CD8-positive, alpha-beta memory T cell (primary cell): ENCODE results near the gene LAMB1. TPM values are rescaled to one million over a fixed set of nuclear protein-coding genes. Genes with fewer than 3 reads are reported as not detected.

Experiments used
- CTCF ChIA-PET: fragments of 350-600 bp; sonication (Branson Sonifier 250); formaldehyde crosslinking; loops from one replicate; lab custom pipeline; 2021; ENCODE audit warnings: antibody characterized with exemption; lab: Charles Lee
- POLR2A ChIA-PET: fragments of 350-600 bp; sonication (Branson Sonifier 250); formaldehyde crosslinking; loops from one replicate; lab custom pipeline; 2021; ENCODE audit warnings: antibody characterized with exemption; lab: Charles Lee
- DNase-seq, 5 donors: peaks; one replicate each; pipeline versions ENCODE4 v3.0.0 to v3.0.0-alpha.2; 2020 to 2022; ENCODE audit warnings: mixed read lengths in 1 of 5
- H3K27ac ChIP-seq: one replicate; pipeline ENCODE4 v1.7.0; 2013; ENCODE audit warnings: low read depth, mild to moderate bottlenecking, low read length, moderate library complexity
- H3K27me3 ChIP-seq: 2 replicates; pipeline ENCODE4 v1.7.0; 2013; ENCODE audit warnings: low read length, mild to moderate bottlenecking; ENCODE audit not compliant: insufficient read depth, poor library complexity, severe bottlenecking
- H3K36me3 ChIP-seq: 2 replicates; pipeline ENCODE4 v1.7.0; 2013; ENCODE audit warnings: mild to moderate bottlenecking, low read length, moderate library complexity; ENCODE audit not compliant: insufficient read depth
- H3K4me1 ChIP-seq: 2 replicates; pipeline ENCODE4 v1.7.0; 2013; ENCODE audit warnings: mild to moderate bottlenecking, low read length, moderate library complexity; ENCODE audit not compliant: insufficient read depth
- H3K4me3 ChIP-seq: 2 replicates; pipeline ENCODE4 v1.7.0; 2013; ENCODE audit warnings: mild to moderate bottlenecking, low read length
- H3K9me3 ChIP-seq: 2 replicates; pipeline ENCODE4 v1.7.0; 2013; ENCODE audit warnings: mild to moderate bottlenecking, low read length
- H3K27ac Mint-ChIP-seq, 8 donors: one replicate each; pipeline ENCODE4 v1.8.0; 2020 to 2021; ENCODE audit warnings: mixed read lengths in 8 of 8, mild to moderate bottlenecking in 6 of 8, inconsistent platforms in 3 of 8, moderate library complexity in 3 of 8
- H3K27me3 Mint-ChIP-seq, 2 donors: one replicate each; pipeline ENCODE4 v1.8.0; 2020 to 2021; ENCODE audit warnings: mixed read lengths in 2 of 2, mild to moderate bottlenecking in 1 of 2, moderate library complexity in 1 of 2
- H3K36me3 Mint-ChIP-seq, 3 donors: one replicate each; pipeline ENCODE4 v1.8.0; 2020 to 2021; ENCODE audit warnings: mixed read lengths in 3 of 3, inconsistent platforms in 1 of 3, mild to moderate bottlenecking in 1 of 3
- H3K4me1 Mint-ChIP-seq, 3 donors: one replicate each; pipeline ENCODE4 v1.8.0; 2020 to 2021; ENCODE audit warnings: mixed read lengths in 3 of 3, inconsistent platforms in 1 of 3, mild to moderate bottlenecking in 1 of 3
- H3K4me3 Mint-ChIP-seq, 7 donors: one replicate each; pipeline ENCODE4 v1.8.0; 2020 to 2021; ENCODE audit warnings: mixed read lengths in 7 of 7, mild to moderate bottlenecking in 6 of 7, moderate library complexity in 4 of 7, inconsistent platforms in 2 of 7
- H3K9me3 Mint-ChIP-seq, 5 donors: one replicate each; pipeline ENCODE4 v1.8.0; 2020 to 2022; ENCODE audit warnings: mixed read lengths in 5 of 5, mild to moderate bottlenecking in 3 of 5, moderate library complexity in 2 of 5, inconsistent platforms in 1 of 5
- polyA plus RNA-seq: library from polyadenylated mRNA; unstranded; fragments of 300-500 nt; fragmentation: Illumina TruSeq; gene quantifications from one replicate; pipeline ENCODE4 v1.2.3, GENCODE V29; 2021
- total RNA-seq, 2 experiments: library from RNA; stranded (reverse); gene quantifications; one replicate each; pipeline ENCODE4 v1.2.3, GENCODE V29; 2021

The LAMB1 gene
- total and polyA plus RNA-seq, 3 experiments from 2014 or later: 0.44 TPM; not detected in 2

- ChIA-PET CTCF (no interaction called here), POLR2A (no interaction called here)
- Mint-ChIP-seq H3K27me3 (peaks cover 41 to 62% of the 10 kb centered on the region in 2 donors), H3K36me3 (peaks cover 0 to 4% (median 0%) of the 10 kb centered on the region in 3 donors), H3K4me1 (peaks cover 14 to 33% (median 14%) of the 10 kb centered on the region in 3 donors), H3K9me3 (no peaks in the 10 kb centered on the region), H3K4me3 (peak overlapping the region; percentile 50 to 68 (median 54)), H3K27ac (no peak overlapping the region)
- no peaks in the 10 kb centered on the region for H3K9me3 ChIP-seq
- H3K4me1 ChIP-seq: no peaks in the 10 kb centered on the region
- H3K36me3 ChIP-seq: no peaks in the 10 kb centered on the region
- no peak overlapping the region for H3K27ac ChIP-seq
- H3K4me3 ChIP-seq: peak overlapping the region; percentile 8
- DNase-seq: no peak
- peaks cover 15% of the 10 kb centered on the region for H3K27me3 ChIP-seq
These were observed 1.8 kb downstream of the LAMB1 start for GRCh38 chr7:108000875-108001763.

DNA sequence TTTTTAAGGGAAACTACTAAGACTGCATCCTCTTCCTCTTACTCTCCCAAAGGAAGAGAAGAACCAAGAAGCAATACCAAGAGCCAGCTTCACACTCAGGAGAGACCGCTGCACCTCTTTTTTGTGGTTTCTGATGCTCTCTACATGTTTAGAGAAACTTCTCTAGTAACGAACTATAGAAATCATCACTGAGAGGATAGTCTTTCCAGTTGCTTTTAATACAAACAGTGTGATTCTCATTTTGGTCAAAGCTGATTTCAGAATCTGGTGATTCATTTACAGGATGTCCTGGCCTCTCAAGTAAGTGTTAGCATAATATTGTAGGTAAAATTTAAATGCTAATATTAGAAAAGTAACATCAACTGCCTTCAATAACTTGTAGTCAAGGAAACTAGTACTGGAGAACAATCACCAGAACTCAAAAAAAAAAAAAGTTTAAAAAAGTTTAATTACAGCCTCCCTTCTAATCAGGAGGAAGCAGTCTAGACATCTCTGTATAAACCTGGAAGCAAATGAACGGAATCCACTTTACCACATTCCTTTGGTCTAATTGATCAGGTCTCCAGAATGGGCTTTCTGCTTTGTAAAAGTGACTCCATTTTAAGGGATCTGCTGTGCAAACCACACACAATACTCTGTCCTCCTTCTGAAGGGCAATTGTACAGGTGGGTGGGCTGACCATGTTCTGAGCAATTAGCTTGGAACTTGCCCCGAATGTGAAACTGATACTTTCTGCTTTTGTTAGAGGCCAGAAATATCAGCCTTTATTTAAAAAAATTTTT, 3.0 kb downstream of the LAMB1 start:
- H3K4me1 Mint-ChIP-seq: peaks cover 14 to 31% (median 14%) of the 10 kb centered on the region in 3 donors
- H3K27me3 Mint-ChIP-seq: peaks cover 38 to 62% of the 10 kb centered on the region in 2 donors
- CTCF ChIA-PET: interaction anchor here (1.5 kb wide), 1 partner anchor 14 kb away, joined by 5 read pairs; no protein-coding TSS in a partner anchor
- no peak overlapping the region for H3K4me3 ChIP-seq
- H3K36me3 Mint-ChIP-seq: peaks cover 0 to 4% (median 0%) of the 10 kb centered on the region in 3 donors
- H3K4me1 ChIP-seq: no peaks in the 10 kb centered on the region
- H3K9me3 ChIP-seq: no peaks in the 10 kb centered on the region
- H3K9me3 Mint-ChIP-seq: no peaks in the 10 kb centered on the region
- H3K27ac Mint-ChIP-seq: no peak overlapping the region
- H3K27ac ChIP-seq: no peak overlapping the region
- no peak overlapping the region for H3K4me3 Mint-ChIP-seq
- H3K27me3 ChIP-seq: peaks cover 15% of the 10 kb centered on the region
- no peak for DNase-seq
- no peaks in the 10 kb centered on the region for H3K36me3 ChIP-seq
- POLR2A ChIA-PET: no interaction called here

GRCh38 chr7:107998660-107999480, 4.1 kb downstream of the LAMB1 start:
- H3K4me1 ChIP-seq: no peaks in the 10 kb centered on the region
- CTCF ChIA-PET: interaction anchor here (1.5 kb wide), 1 partner anchor 15 kb away, joined by 5 read pairs; no protein-coding TSS in a partner anchor
- peaks cover 9 to 23% (median 10%) of the 10 kb centered on the region in 3 donors for H3K4me1 Mint-ChIP-seq
- no peak overlapping the region for H3K4me3 ChIP-seq
- DNase-seq: no peak
- H3K27me3 ChIP-seq: peaks cover 13% of the 10 kb centered on the region
- H3K9me3 ChIP-seq: no peaks in the 10 kb centered on the region
- no peak overlapping the region for H3K27ac ChIP-seq
- H3K36me3 Mint-ChIP-seq: peaks cover 0 to under 1% (median 0%) of the 10 kb centered on the region in 3 donors
- H3K9me3 Mint-ChIP-seq: no peaks in the 10 kb centered on the region
- H3K27me3 Mint-ChIP-seq: peaks cover 32 to 58% of the 10 kb centered on the region in 2 donors
- H3K27ac Mint-ChIP-seq: no peak overlapping the region
- POLR2A ChIA-PET: no interaction called here
- no peaks in the 10 kb centered on the region for H3K36me3 ChIP-seq
- no peak overlapping the region for H3K4me3 Mint-ChIP-seq

DNA sequence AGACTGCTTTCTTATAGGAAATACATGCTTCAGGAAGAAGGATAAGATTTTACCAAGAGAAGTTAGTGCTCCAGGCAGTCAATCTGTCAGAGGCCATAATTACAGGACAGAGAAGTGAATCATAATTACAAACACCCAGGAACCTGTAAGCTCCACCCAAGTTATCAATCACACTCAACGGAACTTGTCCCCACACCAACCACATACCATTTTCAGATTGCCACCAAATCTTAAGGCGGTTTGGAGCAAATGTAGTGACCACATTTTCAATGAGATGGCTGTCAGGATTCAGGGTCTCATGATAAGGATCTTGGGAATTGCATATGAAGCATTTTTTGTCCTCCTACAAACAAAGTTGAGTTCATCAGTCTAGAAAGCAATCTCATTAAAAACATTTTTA, 4.8 kb downstream of the LAMB1 start:
- H3K4me1 Mint-ChIP-seq: peaks cover 4 to 17% (median 6%) of the 10 kb centered on the region in 3 donors
- CTCF ChIA-PET: no interaction called here
- DNase-seq: no peak

GRCh38 chr7:107996072-107996882, 6.7 kb downstream of the LAMB1 start:
- ChIA-PET POLR2A (no interaction called here), CTCF (no interaction called here)
- Mint-ChIP-seq H3K27me3 (peaks cover 28 to 62% of the 10 kb centered on the region in 2 donors), H3K9me3 (peaks cover 0 to 2% (median 0%) of the 10 kb centered on the region in 5 donors), H3K36me3 (no peaks in the 10 kb centered on the region), H3K4me1 (peaks cover under 1 to 6% (median 3%) of the 10 kb centered on the region in 3 donors), H3K27ac (no peak overlapping the region), H3K4me3 (no peak overlapping the region)
- H3K36me3 ChIP-seq: no peaks in the 10 kb centered on the region
- no peak for DNase-seq
- no peak overlapping the region for H3K4me3 ChIP-seq
- no peak overlapping the region for H3K27ac ChIP-seq
- H3K27me3 ChIP-seq: peaks cover 7% of the 10 kb centered on the region
- H3K4me1 ChIP-seq: no peaks in the 10 kb centered on the region
- no peaks in the 10 kb centered on the region for H3K9me3 ChIP-seq

More for the DNA sequence above, 4.8 kb downstream of the LAMB1 start:
- H3K27me3 Mint-ChIP-seq: peaks cover 37 to 58% of the 10 kb centered on the region in 2 donors
- Histone ChIP-seq H3K36me3 (no peaks in the 10 kb centered on the region), H3K27me3 (peaks cover 7% of the 10 kb centered on the region), H3K9me3 (no peaks in the 10 kb centered on the region), H3K27ac (no peak overlapping the region), H3K4me3 (no peak overlapping the region), H3K4me1 (no peaks in the 10 kb centered on the region)
- no peak overlapping the region for H3K4me3 Mint-ChIP-seq
- no peaks in the 10 kb centered on the region for H3K9me3 Mint-ChIP-seq
- POLR2A ChIA-PET: no interaction called here
- H3K27ac Mint-ChIP-seq: no peak overlapping the region
- H3K36me3 Mint-ChIP-seq: no peaks in the 10 kb centered on the region

DNA sequence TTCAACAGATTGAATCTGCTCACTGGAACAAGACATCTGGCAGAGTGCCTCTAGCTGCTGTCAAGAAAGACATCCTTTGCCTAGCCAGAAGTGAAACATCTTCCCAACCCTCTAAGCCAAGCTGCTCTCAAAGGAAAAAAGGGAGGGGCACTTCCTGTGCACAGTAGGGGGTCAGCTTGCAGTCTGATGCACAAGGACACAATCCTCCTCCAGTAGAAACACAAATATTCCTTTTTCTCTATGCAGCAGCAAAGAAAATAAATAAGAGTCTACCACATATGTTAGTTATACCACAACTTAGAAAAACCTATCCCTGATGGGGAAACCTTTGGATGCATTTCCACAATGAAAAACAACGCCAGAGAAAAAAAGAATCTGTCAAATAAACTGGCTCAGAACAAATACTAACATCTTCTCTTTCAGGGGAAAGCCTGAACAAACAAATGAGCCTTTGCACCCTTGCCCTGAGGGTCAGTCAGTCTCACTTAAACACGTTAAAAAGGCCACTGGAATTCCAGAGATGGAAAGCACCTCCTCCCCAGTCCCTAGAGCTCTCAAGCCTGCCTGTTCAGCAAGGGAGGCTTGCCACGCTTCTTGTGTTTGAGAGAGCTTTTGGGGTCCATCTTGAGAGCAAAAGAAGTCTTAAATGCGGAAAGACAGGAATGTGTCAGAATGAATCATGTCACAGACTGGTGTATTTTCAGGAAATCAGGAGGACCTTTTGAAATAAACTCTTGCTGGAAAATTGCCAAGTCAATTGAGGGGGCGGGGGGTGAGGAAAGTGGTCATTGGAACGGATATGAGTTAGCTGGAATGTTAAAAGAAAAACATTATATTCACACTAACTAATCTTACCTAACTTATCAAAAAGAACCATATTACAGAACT, 7.5 kb downstream of the LAMB1 start:
- peaks cover 19 to 56% of the 10 kb centered on the region in 2 donors for H3K27me3 Mint-ChIP-seq
- no peak overlapping the region for H3K27ac Mint-ChIP-seq
- no peak overlapping the region for H3K4me3 Mint-ChIP-seq
- Histone ChIP-seq H3K4me1 (no peaks in the 10 kb centered on the region), H3K27ac (no peak overlapping the region), H3K9me3 (no peaks in the 10 kb centered on the region), H3K27me3 (peaks cover 4% of the 10 kb centered on the region), H3K4me3 (no peak overlapping the region), H3K36me3 (no peaks in the 10 kb centered on the region)
- H3K4me1 Mint-ChIP-seq: no peaks in the 10 kb centered on the region
- ChIA-PET POLR2A (no interaction called here), CTCF (no interaction called here)
- H3K36me3 Mint-ChIP-seq: no peaks in the 10 kb centered on the region
- DNase-seq: no peak
- peaks cover 0 to 2% (median 0%) of the 10 kb centered on the region in 5 donors for H3K9me3 Mint-ChIP-seq
